Measurements from ENCODE around the gene SELE. TPM values are rescaled to one million over a fixed set of nuclear protein-coding genes. Genes with fewer than 3 reads are reported as not detected.
"Not testable (repeated sequence)": the region's sequence is repeated elsewhere in the genome, so short reads cannot be mapped to it uniquely, and the experiment has no call there.

Gene SELE
- total and polyA plus RNA-seq, 2 of the 13 experiments (the other 11 are each of a cell fraction or from before 2014, with no cell fraction given): 0.04 to 0.09 TPM

DNA sequence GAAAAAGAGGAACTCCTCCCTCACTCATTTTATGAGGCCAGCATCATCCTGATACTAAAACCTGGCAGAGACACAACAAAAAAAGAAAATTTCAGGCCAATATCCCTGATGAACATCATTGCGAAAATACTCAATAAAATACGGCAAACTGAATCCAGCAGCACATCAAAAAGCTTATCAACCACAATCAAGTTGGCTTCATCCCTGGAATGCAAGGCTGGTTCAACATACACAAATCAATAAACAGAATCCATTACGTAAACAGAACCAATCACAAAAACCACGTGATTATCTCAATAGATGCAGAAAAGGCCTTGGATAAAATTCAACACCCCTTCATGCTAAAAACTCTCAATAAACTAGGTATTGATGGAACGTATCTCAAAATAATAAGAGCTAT, 20.8 kb downstream of the SELE start:
- FAIRE-seq; POLR2A ChIA-PET; H3K4me2 ChIP-seq (ENCODE audit: low read depth, low read length); BruUV-seq (replicated peaks); H3K27ac ChIP-seq (ENCODE audit: extremely low read length, insufficient read depth, low read length); H3K9me3 ChIP-seq (ENCODE audit: low read length); H3K79me2 ChIP-seq (ENCODE audit: insufficient read depth, low read length); H3K4me3 ChIP-seq (replicated peaks in 1 of 3; ENCODE audit: insufficient read depth in 1 of 3, low read depth in 2 of 3, low read length in 3 of 3); DNase-seq (ENCODE audit: low spot score); H3K27me3 ChIP-seq (ENCODE audit: control insufficient read depth in 1 of 2, insufficient read depth in 2 of 2, low read length in 2 of 2); H3K9ac ChIP-seq (ENCODE audit: insufficient read depth, low read depth, low read length); H4K20me1 ChIP-seq (ENCODE audit: insufficient read depth, low read length); ATAC-seq; H2AFZ ChIP-seq (ENCODE audit: low read length); H3K36me3 ChIP-seq (replicated peaks in 1 of 2; ENCODE audit: control insufficient read depth in 1 of 2, insufficient read depth in 2 of 2, low read length in 2 of 2); H3K4me1 ChIP-seq (ENCODE audit: insufficient read depth, low read length); in situ Hi-C loops (cut with HindIII; ENCODE audit: extremely low pct_ligation_motif_present, low pct_unique_long_range_greater_than_20kb): not testable (repeated sequence)
- intact Hi-C loops (cut with micrococcal nuclease; ENCODE audit: unreplicated experiment): loop anchor here (5.0 kb wide), 1 partner anchor 79 kb away; the partner anchor contains the start of gene METTL18
- CTCF ChIA-PET (ENCODE audit: low intra/inter-chr PET ratio, low total read pairs): interaction anchor here (1.4 kb wide), 1 partner anchor 112 kb away, joined by 6 read pairs; no protein-coding TSS in a partner anchor
- WGBS (ENCODE audit: low lambda C conversion rate): 42% methylated on average over 5 of the region's 5 CpGs

GRCh38 chr1:169712309-169712631, 21.6 kb downstream of the SELE start:
- no TSS peak for BruUV-seq (replicated peaks)
- Histone ChIP-seq H2AFZ (ENCODE audit: low read length) (no peak overlapping the region), H3K36me3 (replicated peaks in 1 of 2; ENCODE audit: control insufficient read depth in 1 of 2, insufficient read depth in 2 of 2, low read length in 2 of 2) (no peaks in the 10 kb centered on the region), H4K20me1 (ENCODE audit: insufficient read depth, low read length) (no peaks in the 10 kb centered on the region), H3K27me3 (ENCODE audit: control insufficient read depth in 1 of 2, insufficient read depth in 2 of 2, low read length in 2 of 2) (no peaks in the 10 kb centered on the region; a peak in 1 of 5 replicates), H3K4me1 (ENCODE audit: insufficient read depth, low read length) (peaks cover 10% of the 10 kb centered on the region), H3K4me2 (ENCODE audit: low read depth, low read length) (peak overlapping the region; percentile 88; the same call in 1 of the 2 replicates), H3K9ac (ENCODE audit: insufficient read depth, low read depth, low read length) (no peak overlapping the region), H3K4me3 (replicated peaks in 1 of 3; ENCODE audit: insufficient read depth in 1 of 3, low read depth in 2 of 3, low read length in 3 of 3) (no peak overlapping the region), H3K79me2 (ENCODE audit: insufficient read depth, low read length) (no peaks in the 10 kb centered on the region), H3K9me3 (ENCODE audit: low read length) (no peaks in the 10 kb centered on the region), H3K27ac (ENCODE audit: extremely low read length, insufficient read depth, low read length) (no peak overlapping the region)
- 51% methylated on average over 2 of the region's 2 CpGs for WGBS (ENCODE audit: low lambda C conversion rate)
- TF ChIP-seq ZBTB21 (CRISPR knock-in tag; IDR thresholded peaks at IDR 0.05): no peak
- no peak for TF ChIP-seq PCBP2 (optimal IDR thresholded peaks at IDR 0.05; ENCODE audit: low read depth, low read length, poor library complexity, severe bottlenecking)
- TF ChIP-seq ZNF737 (CRISPR knock-in tag; IDR thresholded peaks at IDR 0.05; ENCODE audit: borderline replicate concordance): no peak
- TF ChIP-seq NFKBIZ (CRISPR knock-in tag; IDR thresholded peaks at IDR 0.05): no peak
- ChIA-PET POLR2A (no interaction called here), CTCF (ENCODE audit: low intra/inter-chr PET ratio, low total read pairs) (interaction anchor here (1.4 to 1.7 kb wide), 3 partner anchors 111 to 162 kb away, joined by 6 to 15 read pairs (median 6); partner anchors contain the start of gene F5)
- intact Hi-C loops (cut with micrococcal nuclease; ENCODE audit: unreplicated experiment): loop anchor here (1.0 to 5.0 kb wide), 3 partner anchors 80 to 162 kb away; partner anchors contain the start of gene METTL18
- ATAC-seq: no peak
- in situ Hi-C loops (cut with HindIII; ENCODE audit: extremely low pct_ligation_motif_present, low pct_unique_long_range_greater_than_20kb): no loop called here
- DNase-seq (ENCODE audit: low spot score): no peak
- FAIRE-seq: no peak

All from HepG2 (cell line).